ENCODE data around the gene RASAL3.
A peak's percentile ranks its signal among the peaks of the same experiment; 100 is the strongest.

The RASAL3 gene

GRCh38 chr19:15449620-15450527 is 14.5 kb downstream of the RASAL3 start, which contains the start of gene WIZ:
WIZ (minus strand) TSS chr19:15449956; CDS start chr19:15448307, 1,649 bp downstream.
- TF ChIP-seq POLR2AphosphoS5 (IDR thresholded peaks at IDR 0.05; ENCODE audit: low read depth, low read length), result peak; percentile 31; the same call in 1 of the 2 replicates
- no peak for TF ChIP-seq TAF1 (IDR thresholded peaks at IDR 0.05; ENCODE audit: low read depth, low read length)
- TF ChIP-seq POU2F2 (IDR thresholded peaks at IDR 0.05; ENCODE audit: low read depth, low read length), result 0 out of 2 replicates have a peak, but pooled peaks have one; percentile 24
- FAIRE-seq, result peak; percentile 81
- DNase-seq (ENCODE audit: insufficient read length, low spot score), result peak; percentile 97

DNA sequence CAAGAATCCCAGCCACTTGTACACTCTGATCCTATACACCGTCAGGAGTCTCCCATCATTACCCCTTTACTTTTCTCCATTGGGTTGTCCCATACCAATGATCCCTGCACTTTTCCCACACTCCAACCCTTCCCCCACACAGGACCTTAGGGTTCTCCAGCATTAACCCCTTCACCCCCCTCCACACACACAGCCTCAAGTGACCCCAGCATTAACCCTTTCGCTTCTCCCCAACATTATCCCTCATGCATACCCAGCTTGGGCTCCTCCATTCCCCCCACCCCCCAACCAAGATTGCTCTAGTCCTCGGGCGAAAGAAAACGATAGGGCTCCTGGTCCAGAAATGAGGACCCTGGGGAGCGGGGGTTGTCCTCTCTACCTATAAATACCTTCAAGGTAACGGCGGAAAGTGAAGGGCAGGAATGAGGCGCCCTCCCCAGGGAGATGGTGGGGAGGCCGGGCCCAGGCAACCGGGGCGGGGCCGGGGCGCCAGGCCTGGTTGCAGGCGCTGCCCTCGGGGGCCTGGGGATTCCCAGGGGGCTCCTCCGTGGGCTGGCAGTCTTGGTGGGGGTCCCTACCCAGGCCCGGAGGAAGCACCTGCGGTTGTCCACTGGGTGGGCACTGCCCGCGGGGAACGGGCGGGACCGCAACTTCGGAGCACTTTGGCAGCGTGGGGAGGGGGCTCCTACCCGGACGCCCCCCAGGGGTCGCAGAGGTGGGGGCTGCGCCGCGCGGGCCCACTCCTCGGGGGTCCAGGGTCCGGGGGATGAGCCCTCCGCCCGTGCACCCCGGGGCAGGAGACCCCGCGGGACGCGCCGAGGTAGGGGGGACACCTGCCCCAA is 15.3 kb downstream of the RASAL3 start:
- DNase-seq (ENCODE audit: insufficient read length, low spot score), result peak; percentile 54
- FAIRE-seq, result peak; percentile 72
- TF ChIP-seq PAX5 (IDR thresholded peaks at IDR 0.05; ENCODE audit: insufficient read depth, low read length, severe bottlenecking), result no peak
- TF ChIP-seq SPI1 (IDR thresholded peaks at IDR 0.05; ENCODE audit: low read depth, low read length), result no peak
- TF ChIP-seq POU2F2 (IDR thresholded peaks at IDR 0.05; ENCODE audit: low read depth, low read length), result no peak
- no peak for TF ChIP-seq POLR2A (IDR thresholded peaks at IDR 0.05; ENCODE audit: low read depth, low read length)
- no peak for TF ChIP-seq POLR2AphosphoS5 (IDR thresholded peaks at IDR 0.05; ENCODE audit: low read depth, low read length)
- no peak for TF ChIP-seq TAF1 (IDR thresholded peaks at IDR 0.05; ENCODE audit: low read depth, low read length)

- FAIRE-seq, result no peak
Measured at GRCh38 chr19:15448044-15448777, 16.1 kb downstream of the RASAL3 start.

GRCh38 chr19:15447057-15447456 is 17.3 kb downstream of the RASAL3 start:
- FAIRE-seq (no peak), DNase-seq (ENCODE audit: insufficient read length, low spot score) (no peak)
- TF ChIP-seq SPI1 (IDR thresholded peaks at IDR 0.05; ENCODE audit: low read depth, low read length), result no peak
- TF ChIP-seq PAX5 (IDR thresholded peaks at IDR 0.05; ENCODE audit: insufficient read depth, low read length, severe bottlenecking), result no peak
- TF ChIP-seq POU2F2 (IDR thresholded peaks at IDR 0.05; ENCODE audit: low read depth, low read length), result no peak
- no peak for TF ChIP-seq POLR2AphosphoS5 (IDR thresholded peaks at IDR 0.05; ENCODE audit: low read depth, low read length)
- TF ChIP-seq POLR2A (IDR thresholded peaks at IDR 0.05; ENCODE audit: low read depth, low read length), result no peak
- TF ChIP-seq TAF1 (IDR thresholded peaks at IDR 0.05; ENCODE audit: low read depth, low read length), result no peak

More at GRCh38 chr19:15448044-15448777, 16.1 kb downstream of the RASAL3 start:
- TF ChIP-seq PAX5 (IDR thresholded peaks at IDR 0.05; ENCODE audit: insufficient read depth, low read length, severe bottlenecking) (no peak), SPI1 (IDR thresholded peaks at IDR 0.05; ENCODE audit: low read depth, low read length) (no peak), POU2F2 (IDR thresholded peaks at IDR 0.05; ENCODE audit: low read depth, low read length) (no peak), POLR2A (IDR thresholded peaks at IDR 0.05; ENCODE audit: low read depth, low read length) (no peak), POLR2AphosphoS5 (IDR thresholded peaks at IDR 0.05; ENCODE audit: low read depth, low read length) (no peak), TAF1 (IDR thresholded peaks at IDR 0.05; ENCODE audit: low read depth, low read length) (no peak)
- DNase-seq (ENCODE audit: insufficient read length, low spot score), result no peak

DNA sequence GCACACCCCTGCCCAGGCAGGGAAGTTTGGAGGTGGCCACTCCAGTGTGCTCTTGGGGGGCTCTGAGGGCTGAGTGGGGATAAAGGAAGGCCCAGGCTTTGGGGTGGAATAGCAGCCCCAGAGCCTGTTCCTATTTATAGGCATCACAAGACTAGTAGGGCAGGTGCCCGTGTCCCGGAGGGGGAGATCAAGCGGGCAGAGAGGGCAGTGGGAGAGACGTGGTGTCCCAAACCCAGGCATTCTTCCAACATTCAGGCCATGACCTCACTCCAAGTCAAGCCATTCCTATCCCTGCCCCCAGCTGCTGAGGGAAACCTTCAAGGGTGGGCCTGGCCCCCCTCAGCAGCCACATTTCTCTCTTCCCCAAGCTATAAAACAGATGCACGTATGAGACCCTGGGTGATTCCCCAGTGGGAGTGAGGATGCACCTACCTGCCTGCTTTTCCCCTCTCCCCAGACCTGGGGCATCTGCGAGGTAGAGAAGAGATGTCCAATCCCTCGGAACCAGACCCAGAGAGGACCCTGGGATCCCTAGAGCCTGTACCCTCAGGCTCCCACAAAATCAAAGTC is 18.5 kb downstream of the RASAL3 start:
- DNase-seq (ENCODE audit: insufficient read length, low spot score) (no peak), FAIRE-seq (no peak)
- TF ChIP-seq POLR2A (IDR thresholded peaks at IDR 0.05; ENCODE audit: low read depth, low read length) (no peak), POLR2AphosphoS5 (IDR thresholded peaks at IDR 0.05; ENCODE audit: low read depth, low read length) (no peak), PAX5 (IDR thresholded peaks at IDR 0.05; ENCODE audit: insufficient read depth, low read length, severe bottlenecking) (no peak), POU2F2 (IDR thresholded peaks at IDR 0.05; ENCODE audit: low read depth, low read length) (no peak), TAF1 (IDR thresholded peaks at IDR 0.05; ENCODE audit: low read depth, low read length) (no peak), SPI1 (IDR thresholded peaks at IDR 0.05; ENCODE audit: low read depth, low read length) (no peak)

GRCh38 chr19:15445227-15445605 is 19.1 kb downstream of the RASAL3 start:
- FAIRE-seq (no peak), DNase-seq (ENCODE audit: insufficient read length, low spot score) (no peak)
- TF ChIP-seq POLR2AphosphoS5 (IDR thresholded peaks at IDR 0.05; ENCODE audit: low read depth, low read length) (no peak), POLR2A (IDR thresholded peaks at IDR 0.05; ENCODE audit: low read depth, low read length) (no peak), TAF1 (IDR thresholded peaks at IDR 0.05; ENCODE audit: low read depth, low read length) (no peak), PAX5 (IDR thresholded peaks at IDR 0.05; ENCODE audit: insufficient read depth, low read length, severe bottlenecking) (no peak), POU2F2 (IDR thresholded peaks at IDR 0.05; ENCODE audit: low read depth, low read length) (no peak), SPI1 (IDR thresholded peaks at IDR 0.05; ENCODE audit: low read depth, low read length) (no peak)

GRCh38 chr19:15444505-15445226 is 19.7 kb downstream of the RASAL3 start:
- FAIRE-seq (no peak), DNase-seq (ENCODE audit: insufficient read length, low spot score) (no peak)
- TF ChIP-seq POLR2AphosphoS5 (IDR thresholded peaks at IDR 0.05; ENCODE audit: low read depth, low read length), result no peak
- no peak for TF ChIP-seq TAF1 (IDR thresholded peaks at IDR 0.05; ENCODE audit: low read depth, low read length)
- no peak for TF ChIP-seq PAX5 (IDR thresholded peaks at IDR 0.05; ENCODE audit: insufficient read depth, low read length, severe bottlenecking)
- TF ChIP-seq POU2F2 (IDR thresholded peaks at IDR 0.05; ENCODE audit: low read depth, low read length), result no peak
- no peak for TF ChIP-seq SPI1 (IDR thresholded peaks at IDR 0.05; ENCODE audit: low read depth, low read length)
- no peak for TF ChIP-seq POLR2A (IDR thresholded peaks at IDR 0.05; ENCODE audit: low read depth, low read length)

- FAIRE-seq (no peak), DNase-seq (ENCODE audit: insufficient read length, low spot score) (no peak)
Measured at GRCh38 chr19:15443838-15444237, 20.5 kb downstream of the RASAL3 start.

More at GRCh38 chr19:15443838-15444237, 20.5 kb downstream of the RASAL3 start:
- TF ChIP-seq POLR2AphosphoS5 (IDR thresholded peaks at IDR 0.05; ENCODE audit: low read depth, low read length) (no peak), PAX5 (IDR thresholded peaks at IDR 0.05; ENCODE audit: insufficient read depth, low read length, severe bottlenecking) (no peak), POLR2A (IDR thresholded peaks at IDR 0.05; ENCODE audit: low read depth, low read length) (no peak), SPI1 (IDR thresholded peaks at IDR 0.05; ENCODE audit: low read depth, low read length) (no peak), TAF1 (IDR thresholded peaks at IDR 0.05; ENCODE audit: low read depth, low read length) (no peak), POU2F2 (IDR thresholded peaks at IDR 0.05; ENCODE audit: low read depth, low read length) (no peak)
